GM10248 (cell line): ENCODE measurements around the gene SDR39U1.

ENCODE experiments used
- CTCF ChIA-PET: fragments of 300-600 bp; sonication (Branson Sonifier 250); formaldehyde crosslinking; extraction: SDS; loops from one replicate; lab custom pipeline; 2021; ENCODE audit warnings: antibody characterized with exemption; lab: Yijun Ruan, JAX
- POLR2A ChIA-PET: fragments of 350-650 bp; sonication (Branson Sonifier 250); formaldehyde crosslinking; extraction: SDS; loops from one replicate; lab custom pipeline; 2020; ENCODE audit warnings: antibody characterized with exemption; lab: Yijun Ruan, JAX
- DNase-seq: peaks from one replicate; pipeline ENCODE4 v3.0.0; 2012; ENCODE audit errors: extremely low spot score
- CTCF ChIP-seq: IDR thresholded peaks from 2 replicates; pipeline ENCODE4 v1.5.1; 2012; ENCODE audit warnings: mild to moderate bottlenecking, low read depth; ENCODE audit errors: extremely low read depth, missing control alignments, control extremely low read depth

The SDR39U1 gene

DNA sequence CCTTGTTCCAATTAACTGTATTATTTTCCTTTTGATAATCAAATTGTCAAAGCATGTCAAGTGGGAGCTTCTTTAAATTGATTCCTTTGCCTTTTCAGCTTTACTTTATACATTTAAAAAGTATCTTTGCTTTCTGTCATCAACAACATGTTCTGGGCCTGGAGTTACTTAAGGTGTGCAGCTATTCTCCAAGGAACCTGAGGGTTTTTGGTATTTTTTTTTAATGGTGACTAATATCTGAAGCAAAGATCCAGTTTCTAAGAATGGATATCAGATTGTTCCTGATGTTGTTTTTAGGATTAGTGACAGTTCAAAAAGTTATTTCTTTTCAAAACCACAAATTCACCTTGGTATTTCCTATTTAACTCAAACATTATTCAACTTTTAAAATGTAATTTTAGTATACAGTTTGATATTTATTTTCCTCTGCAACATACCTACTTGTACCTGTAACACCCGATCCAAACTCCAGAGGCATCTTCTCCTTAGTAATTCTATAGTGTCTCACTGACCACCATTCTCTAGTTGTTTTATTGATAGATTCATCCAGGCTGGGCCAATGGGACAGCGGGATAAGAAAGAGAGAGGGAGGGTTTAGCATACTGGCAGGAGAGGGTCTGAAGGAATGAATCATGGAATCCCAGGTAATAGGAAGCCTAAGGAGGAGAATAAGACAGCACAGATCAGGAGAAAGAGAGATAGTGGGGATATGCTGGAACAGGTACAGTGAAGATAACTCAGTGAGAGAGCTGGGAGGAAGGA, 16.2 kb downstream of the SDR39U1 start:
- TF ChIP-seq CTCF, result no peak
- CTCF ChIA-PET, result interaction anchor here (1.1 to 6.0 kb wide), 3 partner anchors 10 to 93 kb away, joined by 3 to 41 read pairs (median 29); partner anchors contain the start of gene ADCY4
- DNase-seq, result no peak
- POLR2A ChIA-PET, result no interaction called here

DNA sequence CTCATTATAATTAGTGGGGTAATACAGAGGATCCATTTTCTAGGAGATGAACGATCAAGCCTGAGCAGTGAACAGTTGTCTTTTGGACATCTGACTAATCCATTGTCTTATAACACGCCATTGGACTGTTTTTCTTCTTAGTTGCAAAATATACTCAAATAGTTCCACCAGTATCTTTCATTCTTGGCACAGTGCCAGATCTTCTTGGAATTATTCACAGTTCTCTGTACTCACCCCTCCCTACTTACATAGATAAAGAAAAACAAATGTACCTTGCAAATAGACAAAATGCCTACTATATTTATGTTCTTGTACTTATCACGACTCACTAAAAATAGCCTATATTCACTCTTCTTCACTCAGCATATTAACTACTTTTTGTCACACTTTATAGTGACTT, 16.9 kb downstream of the SDR39U1 start:
- POLR2A ChIA-PET, result no interaction called here
- CTCF ChIA-PET, result interaction anchor here (0.8 to 6.0 kb wide), 5 partner anchors 11 to 92 kb away, joined by 3 to 41 read pairs (median 7); partner anchors contain the start of gene ADCY4
- TF ChIP-seq CTCF, result no peak
- no peak for DNase-seq

DNA sequence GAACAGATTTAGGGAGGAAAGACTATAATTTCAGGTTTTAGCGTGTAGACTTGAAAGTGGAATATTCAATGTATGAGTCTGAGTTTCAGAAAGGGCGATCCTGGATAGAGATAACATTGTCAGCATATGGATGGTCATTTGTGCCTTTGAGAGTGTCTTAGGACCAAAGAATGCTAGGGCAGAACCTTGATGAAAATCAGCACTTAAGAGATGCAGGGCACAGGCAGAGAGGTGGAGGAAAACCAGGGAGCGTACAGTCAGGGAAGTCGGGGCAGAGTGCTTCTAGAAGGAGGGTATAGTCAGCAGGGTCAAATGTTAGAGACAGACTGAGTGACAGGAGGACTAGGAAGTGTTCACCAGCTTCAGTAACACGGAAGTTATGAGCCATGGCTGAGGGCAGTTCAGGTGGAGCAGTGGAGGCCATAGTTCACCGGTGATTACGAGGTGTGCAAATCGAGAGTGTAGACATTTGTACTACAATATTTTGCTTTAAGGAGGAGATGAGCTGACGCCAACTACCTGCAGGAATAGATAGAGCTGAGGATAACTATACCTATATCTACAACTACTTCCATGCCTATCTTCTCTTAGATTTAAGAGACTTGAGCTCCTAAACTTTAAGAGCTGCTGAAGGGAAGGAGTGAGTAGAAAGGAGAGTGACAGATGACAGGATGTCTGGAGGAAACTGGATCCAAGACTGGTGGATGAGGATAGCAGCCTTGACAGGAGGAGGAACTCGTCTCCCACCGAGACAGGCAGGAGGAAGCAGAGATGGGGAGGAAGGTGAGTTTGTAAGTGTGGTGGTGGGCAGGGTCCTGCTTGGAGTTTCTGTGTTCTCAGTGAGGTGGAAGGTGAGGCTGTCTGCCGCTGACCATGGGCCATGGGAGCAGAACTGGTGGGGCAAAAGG, 19.6 kb downstream of the SDR39U1 start:
- ChIA-PET CTCF (interaction anchor here (1.3 to 6.0 kb wide), 7 partner anchors 8 to 100 kb away, joined by 3 to 41 read pairs (median 7); no protein-coding TSS in a partner anchor), POLR2A (no interaction called here)

GRCh38 chr14:24422261-24422660, 20.3 kb downstream of the SDR39U1 start:
- TF ChIP-seq CTCF, result no peak
- DNase-seq, result no peak
- POLR2A ChIA-PET, result no interaction called here
- CTCF ChIA-PET, result interaction anchor here (0.6 to 3.1 kb wide), 5 partner anchors 9 to 114 kb away, joined by 3 to 25 read pairs (median 7); partner anchors contain the start of gene CIDEB

More for the DNA sequence above, 19.6 kb downstream of the SDR39U1 start:
- DNase-seq, result no peak
- TF ChIP-seq CTCF, result no peak

GRCh38 chr14:24418492-24418873, 24.1 kb downstream of the SDR39U1 start:
- ChIA-PET CTCF (interaction anchor here (0.8 to 3.8 kb wide), 11 partner anchors 9 to 85 kb away, joined by 3 to 19 read pairs (median 4); partner anchors contain the start of genes CBLN3 and KHNYN), POLR2A (no interaction called here)
- DNase-seq, result no peak
- TF ChIP-seq CTCF, result no peak

DNA sequence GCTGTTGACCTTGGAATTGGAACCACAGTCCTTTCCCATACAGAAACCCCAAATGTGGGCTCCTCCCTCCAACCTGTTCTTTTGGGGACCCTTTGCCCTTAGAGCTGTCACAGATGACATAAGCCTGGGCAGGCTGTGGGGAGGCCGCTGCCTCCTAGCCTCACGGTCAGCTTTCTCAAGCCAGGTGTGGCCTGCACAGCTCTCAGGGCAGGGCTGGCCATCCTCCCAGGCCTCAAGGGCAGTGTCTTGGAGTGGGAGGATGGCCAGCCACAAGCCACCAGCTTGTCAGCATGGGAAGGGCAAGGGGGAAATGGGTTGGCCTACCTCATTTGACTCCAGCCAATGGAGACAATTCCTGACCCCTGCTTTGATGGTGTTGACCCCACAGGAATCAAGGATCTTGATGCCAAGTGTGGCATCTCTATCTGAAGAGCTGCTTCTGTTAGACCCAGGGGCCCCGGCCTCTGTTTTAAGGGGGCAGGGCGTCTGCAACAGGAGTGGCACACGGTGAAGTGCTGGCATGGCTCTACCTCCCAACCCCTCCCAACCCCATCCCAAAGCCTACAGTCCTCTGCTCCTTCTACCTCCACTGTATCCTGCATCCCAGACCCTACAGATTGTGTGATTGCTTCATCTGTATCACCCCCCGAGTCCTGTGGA, 24.6 kb downstream of the SDR39U1 start:
- CTCF ChIA-PET, result interaction anchor here (1.0 to 3.8 kb wide), 6 partner anchors 9 to 85 kb away, joined by 3 to 19 read pairs (median 9); no protein-coding TSS in a partner anchor
- no peak for TF ChIP-seq CTCF
- POLR2A ChIA-PET, result no interaction called here

More for the DNA sequence above, 24.6 kb downstream of the SDR39U1 start:
- no peak for DNase-seq
